Caco-2 (cell line): ENCODE results near the gene LRRC28. TPM values are rescaled to one million over a fixed set of nuclear protein-coding genes. Genes with fewer than 3 reads are reported as not detected.

ENCODE experiments used
- BruUV-seq: library from RNA; stranded (reverse); fragments of 400-500 nt; replicated peaks from 2 replicates; lab custom pipeline; 2021; lab: Mats Ljungman, UMichigan
- CTCF ChIA-PET: fragments of 300-600 bp; sonication (Branson Sonifier 250); formaldehyde crosslinking; loops from one replicate; lab custom pipeline; 2022; ENCODE audit warnings: antibody characterized with exemption; lab: Charles Lee
- POLR2A ChIA-PET: fragments of 300-600 bp; sonication (Branson Sonifier 250); formaldehyde crosslinking; loops from one replicate; lab custom pipeline; 2022; ENCODE audit warnings: antibody characterized with exemption; lab: Charles Lee
- DNase-seq, 2 experiments: peaks; one replicate each; pipeline versions ENCODE4 v3.0.0 to v3.0.0-alpha.2; 2020 to 2022
- H3K27me3 ChIP-seq: replicated peaks from 2 replicates; pipeline ENCODE4 v1.6.0; 2011; ENCODE audit warnings: low read length; ENCODE audit not compliant: control insufficient read depth, insufficient read depth
- H3K36me3 ChIP-seq: 2 replicates; pipeline ENCODE4 v1.5.1; 2011; ENCODE audit warnings: low read length; ENCODE audit not compliant: control insufficient read depth, insufficient read depth
- H3K4me1 ChIP-seq: fragments of 250-450 bp; sonication (Bioruptor Pico); 2 replicates; pipeline ENCODE4 v1.5.1; 2020; ENCODE audit warnings: mild to moderate bottlenecking
- H3K4me3 ChIP-seq: 2 replicates; pipeline ENCODE4 v1.5.1; 2011; ENCODE audit warnings: low read depth, mild to moderate bottlenecking, control low read depth, low read length
- H3K9me3 ChIP-seq: fragments of 250-450 bp; sonication (Bioruptor Pico); 2 replicates; pipeline ENCODE4 v1.5.1; 2020; ENCODE audit warnings: mild to moderate bottlenecking, moderate library complexity
- H3K27ac Mint-ChIP-seq: one replicate; pipeline ENCODE4 v1.8.0; 2022; ENCODE audit warnings: mixed read lengths; ENCODE audit not compliant: unreplicated experiment
- H3K27me3 Mint-ChIP-seq: one replicate; pipeline ENCODE4 v1.8.0; 2022; ENCODE audit warnings: mixed read lengths; ENCODE audit not compliant: insufficient read depth, unreplicated experiment
- H3K36me3 Mint-ChIP-seq: one replicate; pipeline ENCODE4 v1.8.0; 2022; ENCODE audit warnings: mild to moderate bottlenecking, mixed read lengths; ENCODE audit not compliant: insufficient read depth, unreplicated experiment
- H3K4me1 Mint-ChIP-seq: one replicate; pipeline ENCODE4 v1.8.0; 2022; ENCODE audit warnings: low read depth, mixed read lengths; ENCODE audit not compliant: unreplicated experiment
- H3K4me3 Mint-ChIP-seq: one replicate; pipeline ENCODE4 v1.8.0; 2022; ENCODE audit warnings: mild to moderate bottlenecking, moderate library complexity, mixed read lengths; ENCODE audit not compliant: unreplicated experiment
- H3K9me3 Mint-ChIP-seq: one replicate; pipeline ENCODE4 v1.8.0; 2022; ENCODE audit warnings: mixed read lengths; ENCODE audit not compliant: unreplicated experiment
- intact Hi-C: fragments of 100-400 bp; cut with micrococcal nuclease; formaldehyde crosslinking; loops from one replicate; pipeline ENCODE4 v1.10.0; 2022; ENCODE audit not compliant: unreplicated experiment
- total RNA-seq: library from RNA; stranded (reverse); gene quantifications from 2 replicates; pipeline ENCODE4 v1.2.3, GENCODE V29; 2022
- TF ChIP-seq, protein P1 (sequence below), 2 experiments: fragments of 200-600 bp in 1 of 2; IDR thresholded peaks; 1 replicate in 1 of 2; 2 replicates in 1 of 2; pipeline versions ENCODE4 v1.5.1 to v1.8.0; 2011 to 2022; ENCODE audit warnings: antibody characterized with exemption in 1 of 2, control low read depth in 1 of 2, inconsistent platforms in 1 of 2, low read depth in 1 of 2, low read length in 1 of 2, mild to moderate bottlenecking in 1 of 2, moderate library complexity in 1 of 2; ENCODE audit not compliant: insufficient read depth in 1 of 2, severe bottlenecking in 1 of 2, unreplicated experiment in 1 of 2

LRRC28 gene
- total RNA-seq, 1 experiment from 2014 or later, result 17.8 TPM

GRCh38 chr15:99279290-99279689, 28.0 kb downstream of the LRRC28 start:
- no peaks in the 10 kb centered on the region for H3K36me3 ChIP-seq
- CTCF ChIA-PET, result no interaction called here

DNA sequence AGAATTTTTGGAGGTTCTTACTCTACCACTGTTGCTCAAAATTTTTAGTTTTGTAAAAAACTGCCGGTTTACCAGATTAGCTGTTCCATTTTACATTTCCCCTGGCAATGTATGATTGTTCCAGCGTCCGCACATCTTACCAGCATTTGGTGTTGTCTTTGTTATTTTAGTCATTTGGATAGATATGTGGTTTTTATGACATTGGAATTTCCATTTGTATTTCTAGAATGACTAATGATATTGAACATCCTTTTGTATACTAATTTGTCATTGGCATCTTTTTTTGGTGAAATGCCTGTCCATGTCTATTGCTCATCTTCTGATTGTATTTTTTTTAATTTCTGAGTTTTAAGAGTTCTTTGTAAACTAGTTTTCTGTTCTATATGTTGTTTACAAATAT, 28.5 kb downstream of the LRRC28 start:
- TF ChIP-seq, protein P1, sequence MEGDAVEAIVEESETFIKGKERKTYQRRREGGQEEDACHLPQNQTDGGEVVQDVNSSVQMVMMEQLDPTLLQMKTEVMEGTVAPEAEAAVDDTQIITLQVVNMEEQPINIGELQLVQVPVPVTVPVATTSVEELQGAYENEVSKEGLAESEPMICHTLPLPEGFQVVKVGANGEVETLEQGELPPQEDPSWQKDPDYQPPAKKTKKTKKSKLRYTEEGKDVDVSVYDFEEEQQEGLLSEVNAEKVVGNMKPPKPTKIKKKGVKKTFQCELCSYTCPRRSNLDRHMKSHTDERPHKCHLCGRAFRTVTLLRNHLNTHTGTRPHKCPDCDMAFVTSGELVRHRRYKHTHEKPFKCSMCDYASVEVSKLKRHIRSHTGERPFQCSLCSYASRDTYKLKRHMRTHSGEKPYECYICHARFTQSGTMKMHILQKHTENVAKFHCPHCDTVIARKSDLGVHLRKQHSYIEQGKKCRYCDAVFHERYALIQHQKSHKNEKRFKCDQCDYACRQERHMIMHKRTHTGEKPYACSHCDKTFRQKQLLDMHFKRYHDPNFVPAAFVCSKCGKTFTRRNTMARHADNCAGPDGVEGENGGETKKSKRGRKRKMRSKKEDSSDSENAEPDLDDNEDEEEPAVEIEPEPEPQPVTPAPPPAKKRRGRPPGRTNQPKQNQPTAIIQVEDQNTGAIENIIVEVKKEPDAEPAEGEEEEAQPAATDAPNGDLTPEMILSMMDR (IDR thresholded peaks at IDR 0.05; ENCODE audit: insufficient read depth in 1 of 2, low read depth in 1 of 2, low read length in 1 of 2, severe bottlenecking in 1 of 2, unreplicated experiment in 1 of 2), result no peak
- intact Hi-C loops, result no loop called here
- DNase-seq, result no peak
- no peaks in the 10 kb centered on the region for H3K27me3 ChIP-seq
- no peak overlapping the region for H3K4me3 ChIP-seq
- H3K9me3 ChIP-seq, result no peaks in the 10 kb centered on the region
- Mint-ChIP-seq H3K4me1 (no peaks in the 10 kb centered on the region), H3K27me3 (no peaks in the 10 kb centered on the region), H3K9me3 (no peaks in the 10 kb centered on the region), H3K4me3 (no peak overlapping the region), H3K36me3 (no peaks in the 10 kb centered on the region), H3K27ac (no peak overlapping the region)
- H3K36me3 ChIP-seq, result no peaks in the 10 kb centered on the region
- H3K4me1 ChIP-seq, result no peaks in the 10 kb centered on the region
- POLR2A ChIA-PET, result no interaction called here
- CTCF ChIA-PET, result no interaction called here
- BruUV-seq, result no TSS peak

More at GRCh38 chr15:99279290-99279689, 28.0 kb downstream of the LRRC28 start:
- DNase-seq, result no peak
- H3K27me3 ChIP-seq, result no peaks in the 10 kb centered on the region
- H3K27me3 Mint-ChIP-seq, result no peaks in the 10 kb centered on the region
- H3K27ac Mint-ChIP-seq, result no peak overlapping the region
- POLR2A ChIA-PET, result no interaction called here
- no peaks in the 10 kb centered on the region for H3K36me3 Mint-ChIP-seq
- no peaks in the 10 kb centered on the region for H3K4me1 ChIP-seq
- H3K9me3 ChIP-seq, result no peaks in the 10 kb centered on the region
- TF ChIP-seq, protein P1 (IDR thresholded peaks at IDR 0.05; ENCODE audit: insufficient read depth in 1 of 2, low read depth in 1 of 2, low read length in 1 of 2, severe bottlenecking in 1 of 2, unreplicated experiment in 1 of 2), result no peak
- no peak overlapping the region for H3K4me3 ChIP-seq
- H3K9me3 Mint-ChIP-seq, result no peaks in the 10 kb centered on the region
- no peak overlapping the region for H3K4me3 Mint-ChIP-seq
- H3K4me1 Mint-ChIP-seq, result no peaks in the 10 kb centered on the region
- no TSS peak for BruUV-seq
- intact Hi-C loops, result no loop called here

GRCh38 chr15:99282121-99282520, 30.8 kb downstream of the LRRC28 start:
- no TSS peak for BruUV-seq
- TF ChIP-seq, protein P1 (IDR thresholded peaks at IDR 0.05; ENCODE audit: insufficient read depth in 1 of 2, low read depth in 1 of 2, low read length in 1 of 2, severe bottlenecking in 1 of 2, unreplicated experiment in 1 of 2), result no peak
- no peak for DNase-seq
- H3K27me3 Mint-ChIP-seq, result no peaks in the 10 kb centered on the region
- no peaks in the 10 kb centered on the region for H3K27me3 ChIP-seq
- H3K36me3 ChIP-seq, result no peaks in the 10 kb centered on the region
- H3K9me3 Mint-ChIP-seq, result no peaks in the 10 kb centered on the region
- CTCF ChIA-PET, result interaction anchor here (1.2 kb wide), 1 partner anchor 422 kb away, joined by 5 read pairs; no protein-coding TSS in a partner anchor
- no peak overlapping the region for H3K27ac Mint-ChIP-seq
- no peaks in the 10 kb centered on the region for H3K9me3 ChIP-seq
- no peaks in the 10 kb centered on the region for H3K4me1 Mint-ChIP-seq
- POLR2A ChIA-PET, result no interaction called here
- intact Hi-C loops, result no loop called here
- no peak overlapping the region for H3K4me3 ChIP-seq
- no peak overlapping the region for H3K4me3 Mint-ChIP-seq
- H3K36me3 Mint-ChIP-seq, result no peaks in the 10 kb centered on the region
- H3K4me1 ChIP-seq, result no peaks in the 10 kb centered on the region
